ENCODE measurements around the gene ELANE. TPM values are rescaled to one million over a fixed set of nuclear protein-coding genes. Genes with fewer than 3 reads are reported as not detected.
A peak's percentile ranks its signal among the peaks of the same experiment; 100 is the strongest.

Gene ELANE
- total RNA-seq, 1 experiment from 2014 or later, result not detected

DNA sequence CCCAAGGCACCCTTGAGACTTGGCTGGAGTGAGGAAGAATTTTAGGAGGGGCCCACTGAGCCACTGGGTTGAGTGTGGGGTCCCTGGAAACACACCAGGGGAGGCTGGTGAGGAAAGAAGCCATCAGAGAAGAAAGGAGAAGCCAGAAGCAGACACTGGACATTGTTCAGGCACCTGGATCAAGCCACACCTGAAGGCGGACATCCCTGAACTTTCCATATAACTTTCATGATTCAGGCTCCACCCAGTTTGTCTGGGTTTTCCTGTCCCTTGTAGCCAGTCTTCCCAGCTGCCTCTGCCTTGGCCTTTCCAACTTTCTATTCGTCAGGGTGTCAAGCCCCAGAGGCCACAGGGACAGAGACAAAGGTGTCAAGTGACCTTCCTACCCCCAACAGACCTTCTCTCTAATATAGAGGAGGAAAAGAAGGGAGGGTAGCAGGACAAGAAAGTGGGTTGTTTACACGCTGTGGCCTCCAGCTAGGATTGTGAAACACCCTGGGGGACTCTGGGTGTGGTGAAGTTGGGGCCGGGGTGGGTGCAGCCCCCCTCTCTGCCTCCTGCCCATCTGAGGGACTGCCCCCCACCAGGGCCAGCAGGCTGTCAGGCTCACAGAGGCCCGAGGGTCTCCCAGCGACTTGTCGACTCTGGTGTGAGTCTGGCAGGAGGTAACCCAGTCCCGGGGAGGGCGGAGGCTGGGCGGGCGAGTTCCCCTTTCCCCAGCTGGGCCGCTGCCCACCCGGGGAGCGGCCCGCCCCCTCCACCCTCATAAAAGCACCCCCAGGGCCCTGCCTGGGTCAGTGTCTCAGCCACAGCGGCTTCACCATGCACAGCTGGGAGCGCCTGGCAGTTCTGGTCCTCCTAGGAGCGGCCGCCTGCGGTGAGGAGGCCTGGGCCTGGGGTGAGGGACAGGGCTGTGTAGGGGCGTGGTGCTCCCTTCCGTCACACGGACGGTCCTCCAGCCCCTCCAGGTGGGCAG is 7.1 kb downstream of the ELANE start, which contains the start of gene CFD:
TSS of gene CFD (plus strand) at position 797 of the 976 bp plus-strand sequence. CDS start at position 823, 26 bp downstream.
- no peak within 1 kb of the TSS for H3K27ac ChIP-seq
- no peaks in the 10 kb centered on the region for H3K9me3 ChIP-seq (replicated peaks)
- H3K4me1 ChIP-seq, result peaks cover 4% of the 10 kb centered on the region; the same call in 1 of the 2 replicates
- DNase-seq, result peak; percentile 68 to 70
- no peaks in the 10 kb centered on the region for H3K27me3 ChIP-seq
- H3K4me3 ChIP-seq, result no peak within 1 kb of the TSS
- no peaks in the 10 kb centered on the region for H3K36me3 ChIP-seq

DNA sequence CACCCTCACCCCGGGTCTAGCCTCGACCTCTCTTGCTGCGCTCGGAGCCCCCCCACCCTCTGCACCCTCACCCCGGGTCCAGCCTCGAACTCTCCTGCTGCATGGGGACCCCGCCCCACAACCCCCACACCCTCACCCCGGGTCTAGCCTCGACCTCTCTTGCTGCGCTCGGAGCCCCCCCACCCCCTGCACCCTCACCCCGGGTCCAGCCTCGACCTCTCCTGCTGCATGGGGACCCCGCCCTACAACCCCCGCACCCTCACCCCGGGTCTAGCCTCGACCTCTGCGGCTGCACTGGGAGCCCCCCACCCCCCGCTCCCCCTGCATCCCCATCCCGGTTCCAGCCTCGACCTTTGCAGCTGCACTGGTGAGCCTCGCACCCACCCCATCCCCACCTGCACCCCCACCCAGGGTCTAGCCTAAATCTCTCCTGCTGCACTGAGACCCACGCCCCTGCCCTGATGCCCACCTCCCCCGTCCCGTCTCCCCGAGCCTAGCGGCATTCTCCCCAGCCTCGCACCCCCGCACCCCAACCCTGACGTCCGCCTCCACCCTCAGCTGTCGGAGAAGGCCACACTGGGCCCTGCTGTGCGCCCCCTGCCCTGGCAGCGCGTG is 9.1 kb downstream of the ELANE start:
- no peak for DNase-seq
- no peaks in the 10 kb centered on the region for H3K36me3 ChIP-seq
- H3K27me3 ChIP-seq, result no peaks in the 10 kb centered on the region
- H3K9me3 ChIP-seq (replicated peaks), result no peaks in the 10 kb centered on the region
- no peak overlapping the region for H3K27ac ChIP-seq
- H3K4me3 ChIP-seq, result no peak overlapping the region
- H3K4me1 ChIP-seq, result peaks cover 4% of the 10 kb centered on the region; the same call in 1 of the 2 replicates

DNA sequence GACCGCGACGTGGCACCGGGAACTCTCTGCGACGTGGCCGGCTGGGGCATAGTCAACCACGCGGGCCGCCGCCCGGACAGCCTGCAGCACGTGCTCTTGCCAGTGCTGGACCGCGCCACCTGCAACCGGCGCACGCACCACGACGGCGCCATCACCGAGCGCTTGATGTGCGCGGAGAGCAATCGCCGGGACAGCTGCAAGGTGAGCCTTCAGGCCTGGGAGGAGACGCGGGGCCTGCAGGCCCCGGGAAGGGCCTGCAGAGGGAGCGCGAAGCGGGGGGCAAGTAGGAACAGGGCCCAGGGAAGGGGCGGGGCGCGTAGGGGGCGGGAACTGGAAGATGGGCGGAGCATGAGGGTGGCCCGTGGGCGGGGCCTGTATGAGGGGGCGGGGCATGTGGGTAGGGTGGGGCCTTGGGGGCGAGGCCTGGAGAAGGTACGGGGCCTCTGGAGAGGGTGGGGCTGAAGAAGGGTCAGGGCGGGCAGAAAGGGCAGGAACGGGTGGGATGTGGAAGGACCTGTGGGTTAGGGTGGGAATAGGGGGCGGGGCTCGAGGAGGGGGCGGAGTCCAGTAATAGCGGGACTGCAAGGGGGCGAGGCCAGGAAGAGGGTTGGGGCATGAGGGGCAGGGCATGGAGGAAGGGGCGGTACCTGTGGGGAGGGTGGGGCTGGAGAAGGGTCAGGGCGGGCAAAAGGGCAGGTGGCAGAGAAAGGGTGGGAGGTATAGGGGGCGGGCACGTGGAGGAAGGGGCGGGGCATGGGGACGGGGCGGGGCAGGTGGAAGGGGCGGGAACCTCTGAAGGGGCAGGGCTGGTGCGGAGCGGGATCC is 9.9 kb downstream of the ELANE start:
- no peaks in the 10 kb centered on the region for H3K27me3 ChIP-seq
- H3K27ac ChIP-seq, result no peak overlapping the region
- no peaks in the 10 kb centered on the region for H3K36me3 ChIP-seq
- no peaks in the 10 kb centered on the region for H3K9me3 ChIP-seq (replicated peaks)
- peak; percentile 49 to 50 for DNase-seq
- H3K4me3 ChIP-seq, result no peak overlapping the region
- H3K4me1 ChIP-seq, result peaks cover 4% of the 10 kb centered on the region; the same call in 1 of the 2 replicates

DNA sequence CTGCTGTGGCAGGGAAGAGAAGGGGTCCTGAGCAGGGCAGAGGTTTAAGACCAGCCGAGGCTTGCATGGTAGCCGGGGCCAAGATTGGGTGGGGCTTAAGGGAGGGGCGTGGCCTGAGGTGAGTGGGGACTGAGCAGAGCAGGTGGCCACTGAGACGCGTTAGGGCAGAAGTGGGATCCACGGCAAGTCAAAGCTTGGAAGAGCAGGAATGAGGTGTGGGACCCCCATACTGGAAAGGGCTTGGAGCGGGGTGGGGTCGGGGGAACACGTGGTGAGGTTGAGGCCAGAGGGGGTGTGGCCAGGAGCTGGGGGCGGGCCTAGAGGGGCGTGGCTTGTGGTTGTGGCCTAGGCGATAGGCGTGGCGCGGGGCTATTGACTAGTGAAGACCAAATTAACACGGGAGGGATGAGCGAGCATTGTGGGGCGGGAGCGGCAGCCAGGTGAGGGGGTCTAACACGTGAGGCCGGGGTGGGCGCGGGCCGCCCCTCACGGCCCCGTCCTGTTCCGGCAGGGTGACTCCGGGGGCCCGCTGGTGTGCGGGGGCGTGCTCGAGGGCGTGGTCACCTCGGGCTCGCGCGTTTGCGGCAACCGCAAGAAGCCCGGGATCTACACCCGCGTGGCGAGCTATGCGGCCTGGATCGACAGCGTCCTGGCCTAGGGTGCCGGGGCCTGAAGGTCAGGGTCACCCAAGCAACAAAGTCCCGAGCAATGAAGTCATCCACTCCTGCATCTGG is 10.6 kb downstream of the ELANE start:
- no peak overlapping the region for H3K27ac ChIP-seq
- peak; percentile 42 to 48 for DNase-seq
- H3K4me1 ChIP-seq, result peaks cover 4% of the 10 kb centered on the region; the same call in 1 of the 2 replicates
- H3K4me3 ChIP-seq, result no peak overlapping the region
- H3K27me3 ChIP-seq, result no peaks in the 10 kb centered on the region
- H3K9me3 ChIP-seq (replicated peaks), result no peaks in the 10 kb centered on the region
- peaks cover 4% of the 10 kb centered on the region; the same call in 1 of the 2 replicates for H3K36me3 ChIP-seq

DNA sequence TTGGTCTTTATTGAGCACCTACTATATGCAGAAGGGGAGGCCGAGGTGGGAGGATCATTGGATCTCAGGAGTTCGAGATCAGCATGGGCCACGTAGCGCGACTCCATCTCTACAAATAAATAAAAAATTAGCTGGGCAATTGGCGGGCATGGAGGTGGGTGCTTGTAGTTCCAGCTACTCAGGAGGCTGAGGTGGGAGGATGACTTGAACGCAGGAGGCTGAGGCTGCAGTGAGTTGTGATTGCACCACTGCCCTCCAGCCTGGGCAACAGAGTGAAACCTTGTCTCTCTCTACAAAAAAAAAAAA is 11.2 kb downstream of the ELANE start:
- Histone ChIP-seq H3K27ac (no peak overlapping the region), H3K27me3 (no peaks in the 10 kb centered on the region), H3K9me3 (replicated peaks) (no peaks in the 10 kb centered on the region)

DNA sequence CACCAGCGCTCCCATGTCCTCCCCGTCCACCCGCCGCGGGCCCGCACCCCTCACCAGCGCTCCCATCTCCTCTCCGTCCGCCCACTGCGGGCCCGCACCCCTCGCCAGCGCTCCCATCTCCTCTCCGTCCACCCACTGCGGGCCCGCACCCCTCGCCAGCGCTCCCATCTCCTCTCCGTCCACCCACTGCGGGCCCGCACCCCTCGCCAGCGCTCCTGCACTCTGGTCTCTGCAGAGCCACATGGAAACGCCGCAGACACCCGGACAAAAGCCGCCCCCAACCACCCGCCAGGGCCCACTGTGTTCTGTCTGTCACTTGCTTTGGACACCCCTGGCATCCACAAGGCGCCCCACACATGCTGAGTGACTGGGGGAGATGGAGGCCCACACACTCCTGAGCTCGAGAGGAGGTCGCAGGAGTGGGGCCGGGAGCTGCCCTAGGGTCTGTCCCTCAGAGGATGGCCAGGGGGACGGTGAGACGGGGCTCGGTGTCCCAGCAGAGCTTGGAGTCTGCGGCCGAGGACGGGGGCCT is 14.7 kb downstream of the ELANE start:
- Histone ChIP-seq H3K4me3 (no peak overlapping the region), H3K27me3 (no peaks in the 10 kb centered on the region), H3K4me1 (no peaks in the 10 kb centered on the region), H3K27ac (no peak overlapping the region), H3K36me3 (peaks cover 9% of the 10 kb centered on the region; the same call in 1 of the 2 replicates), H3K9me3 (replicated peaks) (no peaks in the 10 kb centered on the region)
- no peak for DNase-seq

More for the DNA sequence above, 11.2 kb downstream of the ELANE start:
- no peak for DNase-seq
- peaks cover 5% of the 10 kb centered on the region; the same call in 1 of the 2 replicates for H3K36me3 ChIP-seq
- H3K4me3 ChIP-seq, result no peak overlapping the region
- peaks cover 4% of the 10 kb centered on the region; the same call in 1 of the 2 replicates for H3K4me1 ChIP-seq

DNA sequence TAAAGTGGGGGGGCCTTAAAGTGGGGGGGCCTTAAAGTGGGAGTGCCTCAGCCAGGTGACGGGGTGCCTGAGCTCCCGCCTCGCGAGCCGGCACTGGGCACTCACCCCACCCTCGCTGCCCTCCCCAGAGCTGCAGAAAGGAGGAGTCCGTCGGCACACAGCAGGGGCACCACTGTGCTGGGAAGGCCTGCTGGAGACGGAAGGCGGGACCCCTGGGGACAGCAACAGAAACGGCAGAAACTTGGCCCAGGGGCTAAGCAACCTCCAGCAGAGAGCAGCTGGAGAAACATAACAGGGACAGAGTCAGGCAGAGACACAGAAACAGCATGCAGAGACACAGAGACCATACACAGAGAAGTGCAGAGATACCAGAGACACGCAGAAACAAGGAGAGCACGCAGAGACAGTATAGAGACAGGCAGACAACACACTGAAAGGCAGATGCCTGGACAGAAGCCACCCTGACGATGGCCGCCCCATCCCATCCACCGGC is 15.2 kb downstream of the ELANE start:
- H3K9me3 ChIP-seq (replicated peaks), result no peaks in the 10 kb centered on the region
- H3K27me3 ChIP-seq, result no peaks in the 10 kb centered on the region
- no peak for DNase-seq
- peaks cover 9% of the 10 kb centered on the region; the same call in 1 of the 2 replicates for H3K36me3 ChIP-seq
- no peak overlapping the region for H3K27ac ChIP-seq
- no peak overlapping the region for H3K4me3 ChIP-seq
- H3K4me1 ChIP-seq, result no peaks in the 10 kb centered on the region

DNA sequence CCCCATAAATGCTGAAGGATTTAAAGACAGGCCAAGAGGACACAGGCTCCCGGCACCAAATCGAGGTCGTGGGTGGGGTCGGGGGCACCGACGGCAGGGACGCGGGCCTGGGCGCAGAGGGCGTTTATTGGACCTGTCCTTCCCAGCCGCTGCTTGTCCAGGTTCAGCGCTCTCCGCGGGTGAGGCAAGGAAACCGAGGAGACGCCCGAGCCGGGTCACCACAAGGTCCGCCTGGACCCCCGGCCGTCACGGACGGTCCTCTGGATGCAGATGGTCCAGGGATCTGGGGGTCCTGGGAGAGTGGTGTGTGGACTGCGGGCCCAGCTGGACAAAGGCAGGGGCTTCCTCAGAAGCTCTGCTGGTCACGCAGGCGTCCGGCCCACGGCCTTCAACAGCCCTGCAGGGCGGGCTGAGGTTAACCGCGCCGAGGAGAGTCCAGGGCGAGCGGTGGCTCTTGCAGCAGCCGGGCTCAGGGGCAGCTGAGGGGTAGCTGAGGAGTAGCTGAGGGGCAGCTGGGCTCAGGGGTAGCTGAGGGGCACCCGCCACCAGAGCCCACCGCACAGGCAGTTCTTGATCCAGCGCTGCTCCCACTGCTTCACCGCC is 15.9 kb downstream of the ELANE start:
- no peaks in the 10 kb centered on the region for H3K9me3 ChIP-seq (replicated peaks)
- no peak overlapping the region for H3K27ac ChIP-seq
- no peaks in the 10 kb centered on the region for H3K4me1 ChIP-seq
- no peak overlapping the region for H3K4me3 ChIP-seq
- no peak for DNase-seq
- H3K36me3 ChIP-seq, result peaks cover 9% of the 10 kb centered on the region; the same call in 1 of the 2 replicates
- no peaks in the 10 kb centered on the region for H3K27me3 ChIP-seq

DNA sequence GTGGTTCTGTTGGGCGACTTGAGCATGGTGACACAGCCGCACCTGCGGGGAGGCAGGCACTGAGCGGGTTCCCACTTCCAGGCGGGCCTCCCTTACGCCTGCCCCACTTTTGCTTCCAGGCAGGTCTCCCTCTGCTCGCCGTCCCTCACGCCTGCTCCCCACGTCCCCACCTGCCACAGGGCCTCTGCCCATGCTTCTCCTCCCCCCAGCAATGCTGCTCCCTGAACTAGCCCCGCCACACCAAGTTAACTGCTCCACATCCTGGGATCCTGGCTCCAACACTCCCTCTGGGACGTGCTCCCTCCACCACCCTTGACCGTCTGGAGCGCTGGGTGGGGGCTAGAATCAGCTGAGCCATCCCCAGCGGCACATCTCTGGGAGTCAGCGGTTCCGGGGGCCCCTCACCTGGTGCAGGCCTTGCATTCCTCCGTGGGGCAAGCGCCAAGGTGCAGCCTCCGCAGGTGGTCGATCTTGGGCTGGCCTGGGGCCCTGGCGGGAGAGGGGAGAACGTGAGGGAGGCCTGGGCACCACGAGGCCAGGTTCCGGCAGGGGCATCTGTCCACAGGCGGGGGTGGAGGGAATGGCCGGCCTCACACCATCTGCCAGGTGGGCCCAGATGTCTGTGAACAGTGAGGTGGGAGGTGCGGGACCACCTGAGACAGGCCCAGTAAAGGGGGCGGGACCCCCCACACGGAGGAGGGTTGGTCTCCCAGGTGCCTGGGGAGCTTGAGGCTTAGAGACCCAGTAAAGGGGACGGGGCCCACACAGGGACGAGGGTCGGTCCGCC is 16.5 kb downstream of the ELANE start:
- peaks cover 11% of the 10 kb centered on the region; the same call in 1 of the 2 replicates for H3K36me3 ChIP-seq

DNA sequence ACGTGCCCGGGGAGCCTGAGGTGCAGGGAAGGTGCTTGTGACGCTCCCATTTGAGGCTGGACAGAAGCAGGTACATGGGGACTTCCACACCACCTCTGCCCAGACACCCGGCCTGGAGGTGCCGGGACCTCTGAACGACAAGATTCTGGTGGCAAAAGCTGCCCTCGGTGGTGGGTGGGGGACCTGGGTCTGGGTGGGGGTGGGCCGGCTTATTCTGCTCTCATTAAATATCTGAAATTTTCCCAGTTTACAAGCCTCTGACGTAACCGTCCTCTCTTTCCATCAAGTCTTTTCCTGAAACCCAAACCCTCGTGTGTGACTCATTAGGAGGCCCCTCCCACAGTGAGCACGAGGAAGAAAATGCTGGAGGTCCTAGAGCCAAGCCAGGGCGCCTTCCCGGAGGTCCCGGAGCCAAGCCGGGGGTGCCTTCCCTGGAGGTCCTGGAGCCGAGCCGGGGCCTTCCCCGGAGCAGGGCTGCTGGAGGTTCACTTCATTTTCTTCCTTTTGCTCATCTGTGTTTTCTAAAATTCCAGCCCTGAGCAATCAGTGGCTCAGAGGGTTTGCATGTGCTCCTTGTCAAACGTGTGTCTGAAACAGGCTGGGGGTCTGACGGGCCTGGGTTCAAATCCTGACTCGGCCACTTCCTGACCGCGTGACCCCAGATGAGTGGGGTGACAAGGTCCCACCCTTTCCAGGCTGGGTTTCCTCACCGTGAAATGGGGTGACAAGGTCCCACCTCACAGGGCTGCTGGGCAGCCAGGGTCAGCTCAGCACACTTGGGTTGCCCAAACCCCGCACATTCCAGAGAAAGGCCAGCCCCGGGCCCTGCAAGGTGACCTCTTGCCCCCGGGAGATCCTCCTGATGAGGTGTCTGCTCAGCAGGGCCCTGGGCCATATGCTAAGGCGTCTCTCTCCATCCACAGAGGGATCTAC is 17.4 kb downstream of the ELANE start:
- no peak for DNase-seq
- no peaks in the 10 kb centered on the region for H3K4me1 ChIP-seq

More for the DNA sequence above, 16.5 kb downstream of the ELANE start:
- H3K4me1 ChIP-seq, result no peaks in the 10 kb centered on the region
- DNase-seq, result no peak
- H3K27me3 ChIP-seq, result no peaks in the 10 kb centered on the region
- H3K4me3 ChIP-seq, result no peak overlapping the region
- H3K27ac ChIP-seq, result no peak overlapping the region
- no peaks in the 10 kb centered on the region for H3K9me3 ChIP-seq (replicated peaks)

DNA sequence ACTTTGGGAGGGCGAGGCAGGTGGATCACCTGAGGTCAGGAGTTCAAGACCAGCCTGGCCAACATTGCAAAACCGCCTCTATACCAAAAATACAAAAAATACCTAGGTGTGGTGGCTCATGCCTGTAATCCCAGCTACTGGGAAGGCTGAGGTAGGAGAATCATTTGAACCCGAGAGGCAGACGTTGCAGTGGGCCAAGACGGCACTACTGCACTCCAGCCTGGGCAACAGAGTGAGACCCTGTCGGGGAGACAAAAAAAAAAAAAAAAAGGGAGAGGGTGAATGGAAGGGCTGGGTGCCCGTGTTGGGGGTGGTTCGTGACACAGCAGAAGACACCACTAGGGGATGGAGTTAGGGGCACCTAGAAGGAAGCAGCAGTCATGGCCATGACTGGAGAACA is 18.2 kb downstream of the ELANE start:
- Histone ChIP-seq H3K36me3 (peaks cover 11% of the 10 kb centered on the region; the same call in 1 of the 2 replicates), H3K4me3 (no peak overlapping the region), H3K27ac (no peak overlapping the region), H3K4me1 (no peaks in the 10 kb centered on the region), H3K9me3 (replicated peaks) (no peaks in the 10 kb centered on the region), H3K27me3 (no peaks in the 10 kb centered on the region)
- DNase-seq, result no peak

More for the DNA sequence above, 17.4 kb downstream of the ELANE start:
- H3K9me3 ChIP-seq (replicated peaks), result no peaks in the 10 kb centered on the region
- H3K27me3 ChIP-seq, result no peaks in the 10 kb centered on the region
- peaks cover 11% of the 10 kb centered on the region; the same call in 1 of the 2 replicates for H3K36me3 ChIP-seq
- no peak overlapping the region for H3K4me3 ChIP-seq
- H3K27ac ChIP-seq, result no peak overlapping the region

DNA sequence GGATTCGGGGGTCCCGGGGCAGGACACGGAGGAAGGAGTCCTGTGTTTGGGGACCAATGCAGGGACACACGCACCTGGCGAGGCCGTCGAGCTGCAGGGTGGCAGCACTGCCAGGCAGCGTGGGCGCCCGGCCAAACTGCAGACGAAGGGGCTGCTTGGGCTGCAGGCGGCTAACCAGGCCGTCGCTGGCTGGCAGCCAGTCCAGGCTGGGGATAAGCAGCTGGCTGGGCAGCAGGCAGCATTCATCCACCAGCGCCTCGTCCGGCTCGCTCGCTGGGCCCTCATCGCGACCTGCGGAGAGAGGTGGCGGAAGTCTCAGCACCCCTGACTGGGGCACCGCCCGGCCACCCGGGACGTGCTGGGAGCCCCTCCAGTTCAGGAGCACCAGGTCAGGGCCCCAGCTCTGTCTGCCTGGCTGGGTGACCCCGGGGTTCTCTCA is 18.9 kb downstream of the ELANE start:
- peaks cover 11% of the 10 kb centered on the region; the same call in 1 of the 2 replicates for H3K36me3 ChIP-seq
- no peaks in the 10 kb centered on the region for H3K27me3 ChIP-seq
- H3K4me3 ChIP-seq, result no peak overlapping the region
- DNase-seq, result no peak
- no peaks in the 10 kb centered on the region for H3K4me1 ChIP-seq
- H3K27ac ChIP-seq, result no peak overlapping the region
- no peaks in the 10 kb centered on the region for H3K9me3 ChIP-seq (replicated peaks)

All from SJCRH30 (cell line).